GM18511 (cell line): Measurements from ENCODE around the gene RWDD4.
A peak's percentile ranks its signal among the peaks of the same experiment; 100 is the strongest.

Source experiments
- ATAC-seq: cut with Tn5 transposase; IDR thresholded peaks from one replicate; pipeline ENCODE4 v1.9.1; 2021; ENCODE audit warnings: mild to moderate bottlenecking, moderate library complexity; ENCODE audit not compliant: unreplicated experiment

The RWDD4 gene

GRCh38 chr4:183659029-183659871 is at the start of gene RWDD4, which contains the start of gene TRAPPC11:
Gene RWDD4, minus strand, starts transcription at chr4:183659185. Its CDS starts 233 bp downstream, at chr4:183658952.
Gene TRAPPC11, plus strand, starts transcription at chr4:183659293. Its CDS starts 4,575 bp downstream, at chr4:183663868.
- peak; percentile 99 for ATAC-seq

DNA sequence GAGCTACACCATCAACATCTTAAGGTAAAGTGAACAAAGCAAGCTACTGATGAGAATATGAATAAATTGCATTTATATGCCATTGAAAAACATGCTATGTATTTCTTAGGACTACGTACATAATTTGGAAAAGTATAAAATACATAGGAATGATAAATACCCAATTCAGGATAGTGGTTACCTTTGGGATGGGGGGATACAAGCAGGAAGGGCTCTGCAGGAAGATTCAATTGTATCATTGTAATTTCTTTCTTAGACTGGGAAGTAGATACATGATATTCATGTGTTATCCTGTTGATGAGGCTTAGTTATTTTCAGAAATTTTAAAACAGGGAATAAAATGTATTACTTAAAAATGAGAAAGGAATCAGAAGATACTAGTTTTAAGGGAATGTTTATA is 43.5 kb upstream of the RWDD4 start:
- ATAC-seq, result no peak

DNA sequence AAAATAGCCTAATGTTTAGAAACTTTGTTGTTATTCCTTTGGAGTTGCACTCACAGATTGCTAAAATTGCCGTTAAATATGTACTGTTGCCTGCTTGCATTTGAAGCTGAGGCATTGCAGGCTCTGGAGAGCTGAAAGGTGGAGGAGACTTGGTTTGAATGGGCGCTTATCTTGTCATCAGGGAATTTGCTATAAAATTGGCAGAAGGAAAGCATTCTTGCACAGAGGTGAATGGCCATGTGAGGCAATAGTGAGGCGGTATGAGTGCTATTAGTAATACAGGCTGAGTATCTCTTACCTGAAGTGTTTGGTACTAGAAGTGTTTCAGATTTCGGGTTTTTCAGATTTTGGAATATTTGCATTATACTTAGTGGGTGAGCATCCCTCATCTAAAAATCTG is 41.4 kb upstream of the RWDD4 start:
- ATAC-seq, result no peak

DNA sequence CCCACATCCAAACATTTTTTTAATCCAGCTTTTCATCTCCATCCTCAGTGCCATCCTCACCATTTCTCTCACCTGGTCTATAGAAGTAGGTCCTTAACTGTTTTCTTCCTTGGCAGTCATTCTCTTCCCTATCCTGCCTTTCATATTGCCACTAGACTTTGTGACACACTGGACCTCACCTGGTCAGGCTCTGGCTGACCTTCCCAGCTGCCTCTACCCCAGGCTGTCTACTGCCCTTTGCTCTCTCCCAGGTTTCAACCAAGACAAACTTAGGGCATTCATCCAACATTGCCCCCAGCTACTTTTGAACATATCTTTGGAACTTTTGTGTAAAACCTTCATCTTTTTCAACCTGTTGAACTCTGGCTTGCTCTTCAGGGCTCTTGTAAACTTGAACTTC is 39.9 kb upstream of the RWDD4 start:
- ATAC-seq, result no peak

DNA sequence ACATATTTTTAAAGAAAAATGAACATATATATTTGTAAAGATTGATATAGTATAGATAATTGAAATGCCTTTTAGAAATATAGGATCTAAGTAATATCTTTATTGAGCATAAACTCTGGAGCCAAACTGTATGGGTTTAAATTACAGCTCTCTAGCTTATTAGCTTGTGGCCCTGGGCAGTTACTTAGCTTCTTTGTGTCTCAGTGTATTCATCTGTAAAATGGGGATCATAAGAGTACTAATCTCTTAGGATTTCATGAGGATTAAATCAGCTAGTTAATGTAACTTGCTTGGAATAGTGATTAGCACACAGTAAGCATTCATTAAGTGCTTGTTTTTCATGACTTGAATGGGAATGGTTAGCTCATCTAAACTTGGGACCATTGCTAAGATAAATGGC is 32.9 kb upstream of the RWDD4 start:
- ATAC-seq, result no peak

DNA sequence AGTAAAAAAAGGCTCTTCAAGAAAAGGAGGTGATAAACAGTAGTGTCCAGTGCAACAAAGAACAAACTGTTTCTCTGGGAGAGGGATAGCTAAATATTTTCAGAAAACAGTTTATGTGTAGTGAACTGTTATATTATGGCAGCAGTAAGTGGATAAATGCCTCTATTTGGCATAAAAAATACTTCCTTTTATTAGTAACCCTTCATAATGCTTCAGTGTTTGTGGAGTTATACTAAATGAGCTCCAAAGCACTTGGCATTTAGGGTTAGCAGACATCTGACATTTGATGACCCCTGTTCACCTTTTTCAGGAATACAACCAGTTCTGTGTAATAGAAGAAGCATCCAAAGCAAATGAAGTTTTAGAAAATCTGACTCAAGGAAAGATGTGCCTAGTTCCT is 32.0 kb upstream of the RWDD4 start:
- no peak for ATAC-seq

DNA sequence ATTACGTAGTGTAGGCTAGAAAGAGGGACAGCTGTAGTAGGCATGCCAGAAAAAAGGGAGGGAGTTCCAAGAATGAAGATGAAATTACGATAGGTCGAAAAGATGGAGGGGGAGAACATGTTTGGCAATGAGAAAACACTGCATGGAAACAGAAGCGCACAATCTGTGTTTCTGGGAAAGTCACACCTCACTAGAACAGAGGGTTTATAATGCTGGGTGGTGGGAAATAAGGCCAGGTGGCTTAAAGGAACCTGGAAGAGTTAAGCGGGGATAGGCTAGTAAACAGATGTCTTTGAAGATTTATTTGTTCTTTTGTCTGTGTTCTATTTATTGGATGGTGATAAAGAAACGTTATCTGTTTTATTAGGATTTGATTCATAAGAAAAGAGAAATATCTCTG is 29.2 kb upstream of the RWDD4 start:
- ATAC-seq, result no peak

DNA sequence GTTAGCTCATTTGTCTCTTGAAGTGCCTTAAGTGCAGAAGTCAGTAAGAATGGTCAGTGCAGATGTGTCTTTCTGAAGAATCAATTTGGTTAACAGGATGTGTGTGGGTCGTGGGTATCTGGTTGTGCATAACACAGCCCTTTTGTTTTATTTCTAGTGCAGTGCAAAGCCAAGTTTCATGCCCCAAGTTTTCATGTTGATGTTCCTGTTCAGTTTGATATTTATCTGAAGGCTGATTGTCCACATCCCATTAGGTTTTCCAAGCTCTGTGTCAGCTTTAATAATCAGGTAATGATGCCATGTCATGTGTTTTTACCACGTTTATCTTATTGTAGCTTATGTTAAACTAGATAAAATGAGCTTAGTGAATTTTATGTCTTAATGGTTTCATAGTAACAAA is 27.5 kb upstream of the RWDD4 start:
- no peak for ATAC-seq

DNA sequence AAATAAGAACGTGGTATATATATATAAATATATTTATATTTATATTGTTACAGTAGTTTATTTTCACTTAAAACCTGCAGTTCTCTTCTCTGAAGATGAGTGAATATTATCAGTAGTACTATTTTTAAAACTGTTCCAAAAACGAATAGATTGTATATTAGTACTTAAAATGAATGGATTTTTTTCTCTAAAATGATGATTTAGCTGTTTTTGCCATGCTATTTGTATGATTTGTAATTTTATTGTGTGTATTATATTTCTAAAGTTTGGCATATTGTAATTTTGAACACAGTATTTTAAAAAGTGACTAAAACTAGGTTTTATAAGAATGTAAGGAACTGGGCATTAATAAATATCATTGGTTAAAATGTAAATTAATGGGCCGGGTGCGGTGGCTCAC is 22.1 kb upstream of the RWDD4 start:
- no peak for ATAC-seq

DNA sequence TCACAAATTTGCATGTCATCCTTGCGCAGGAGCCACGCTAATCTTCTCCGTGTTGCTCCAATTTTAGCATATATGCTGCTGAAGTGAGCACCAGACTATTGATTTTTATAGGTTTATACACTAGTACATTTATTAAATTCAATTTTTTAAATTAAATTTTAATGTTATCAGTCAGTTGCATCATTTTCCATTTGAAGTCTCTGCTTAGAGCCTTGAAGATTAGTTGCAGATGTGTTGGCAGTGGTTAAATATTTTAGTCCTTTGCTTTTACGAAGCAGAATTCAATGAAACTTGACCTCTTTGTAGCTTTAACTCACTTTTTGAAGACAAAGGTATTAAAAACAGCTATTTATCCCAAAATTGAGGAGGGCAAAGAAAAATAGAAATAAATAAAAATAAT is 16.6 kb upstream of the RWDD4 start:
- no peak for ATAC-seq

GRCh38 chr4:183674153-183674552 is 15.2 kb upstream of the RWDD4 start:
- ATAC-seq, result no peak

DNA sequence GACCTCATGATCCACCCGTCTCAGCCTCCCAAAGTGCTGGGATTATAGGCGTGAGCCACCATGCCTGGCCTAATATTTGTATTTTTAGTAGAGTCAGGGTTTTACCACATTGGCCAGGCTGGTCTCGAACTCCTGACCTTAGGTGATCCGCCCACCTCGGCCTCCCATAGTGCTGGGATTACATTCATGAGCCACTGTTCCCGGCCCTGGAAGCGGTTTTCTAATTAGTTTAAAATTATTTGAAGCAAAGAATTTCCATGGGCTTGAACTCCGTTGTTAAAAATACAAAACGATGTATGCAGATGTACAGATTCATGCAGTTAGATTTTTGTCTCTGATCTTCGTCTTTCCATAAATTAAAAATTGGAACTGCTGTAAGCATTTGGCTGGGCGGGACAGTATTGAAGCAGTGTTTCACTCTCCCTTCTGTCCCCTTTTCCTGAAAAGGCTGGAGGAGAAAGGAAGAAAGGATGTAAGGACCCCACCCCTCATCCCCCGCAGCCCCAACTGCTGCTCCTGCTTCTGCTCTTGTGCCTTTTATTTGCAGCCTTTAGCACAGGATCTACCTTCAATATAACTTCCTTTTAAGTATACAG is 12.1 kb upstream of the RWDD4 start:
- ATAC-seq, result no peak

GRCh38 chr4:183670251-183670650 is 11.3 kb upstream of the RWDD4 start:
- ATAC-seq, result no peak

DNA sequence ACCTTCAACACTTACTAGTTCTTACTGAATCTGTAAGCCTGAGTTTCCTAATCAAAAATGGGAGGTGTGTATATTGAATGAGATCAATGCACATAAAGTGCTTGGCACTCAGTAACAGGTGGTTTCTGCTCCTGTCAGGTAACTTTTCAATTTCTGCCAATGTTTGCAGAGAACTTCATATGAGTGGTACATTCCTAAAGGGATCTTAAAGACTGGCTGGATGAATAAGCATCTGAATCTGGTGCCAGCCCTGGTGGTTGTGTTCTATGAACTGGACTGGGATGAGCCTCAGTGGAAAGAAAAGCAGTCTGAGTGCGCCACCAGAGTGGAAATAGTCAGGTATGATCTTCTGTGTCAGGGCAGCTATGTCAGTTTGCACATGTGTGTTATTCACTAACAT is 7.1 kb upstream of the RWDD4 start:
- ATAC-seq, result no peak

- ATAC-seq, result no peak
Measured at GRCh38 chr4:183659872-183660242, 872 bp upstream of the RWDD4 start.

DNA sequence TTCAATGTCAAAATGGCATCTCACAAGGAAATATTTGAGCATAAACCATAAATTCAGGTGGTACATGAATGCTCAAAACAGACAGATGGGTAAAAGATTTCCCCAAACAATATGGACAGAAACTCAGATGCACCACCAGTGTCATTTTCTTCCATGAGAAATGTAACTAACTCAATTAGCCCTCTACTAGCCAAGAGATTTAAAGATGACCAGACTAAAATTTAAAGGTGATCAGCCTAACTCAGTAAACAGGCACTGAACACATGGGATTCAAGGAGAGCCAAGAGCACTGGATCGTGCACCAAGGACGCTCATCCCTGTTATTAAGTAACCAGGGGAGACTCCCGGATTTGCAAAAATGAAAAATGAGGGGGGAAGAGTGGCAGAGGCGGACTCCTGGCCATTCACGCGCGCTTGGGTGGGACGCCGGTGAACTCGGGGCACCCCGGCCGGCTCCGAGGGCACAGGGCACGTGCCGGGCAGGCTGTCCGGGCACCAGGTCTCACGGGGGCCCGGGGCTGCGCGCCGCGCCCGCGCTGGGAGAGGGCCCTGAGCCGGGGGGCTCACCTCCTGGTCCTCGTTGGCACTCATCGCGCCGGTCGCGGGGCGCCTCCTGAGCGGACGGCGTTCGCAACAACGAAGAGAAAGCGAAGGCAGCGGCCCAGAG is 490 bp downstream of the RWDD4 start:
- peak; percentile 38 for ATAC-seq

GRCh38 chr4:183657564-183657963 is 1.4 kb downstream of the RWDD4 start:
- no peak for ATAC-seq

- ATAC-seq, result no peak
Measured at GRCh38 chr4:183645326-183645725, 13.7 kb downstream of the RWDD4 start.

GRCh38 chr4:183639291-183639690 is 19.7 kb downstream of the RWDD4 start:
- ATAC-seq, result no peak

DNA sequence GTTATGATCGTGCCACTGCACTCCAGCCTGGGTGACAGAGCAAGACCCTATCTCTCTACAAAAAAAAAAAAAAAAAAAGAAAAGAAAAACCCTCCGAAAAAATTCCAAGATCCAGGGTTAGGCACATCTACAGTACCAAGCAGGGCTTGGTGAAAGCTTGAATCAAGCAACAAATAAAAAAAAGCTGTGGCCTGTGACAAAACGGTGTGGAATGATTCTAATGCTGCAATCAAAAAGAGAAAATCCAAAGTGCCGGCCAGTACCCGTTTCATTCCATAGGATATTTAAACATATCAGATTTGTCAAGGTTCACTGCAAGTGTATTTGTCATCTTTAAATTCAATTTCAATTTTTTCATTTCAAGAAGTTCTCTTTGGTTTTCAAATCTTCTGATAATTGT is 20.5 kb downstream of the RWDD4 start:
- no peak for ATAC-seq

DNA sequence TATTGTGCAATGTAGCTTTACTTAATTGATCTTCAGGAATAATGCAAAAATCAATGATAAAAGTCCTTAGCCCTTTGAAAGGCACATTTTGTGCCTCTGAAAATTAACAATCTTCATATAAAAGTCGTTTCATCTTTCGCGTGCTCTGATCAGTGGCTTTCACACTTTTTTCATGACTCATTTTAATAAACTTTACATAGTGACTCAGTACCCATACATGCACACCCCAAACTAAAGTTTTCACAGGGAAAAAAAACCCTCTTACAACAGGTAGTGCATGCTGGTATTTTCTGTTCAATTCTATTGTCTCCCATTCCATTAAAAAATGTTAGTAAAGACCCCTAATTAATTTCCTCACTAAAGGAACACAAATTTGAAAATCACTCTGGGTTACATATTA is 21.5 kb downstream of the RWDD4 start:
- ATAC-seq, result no peak

GRCh38 chr4:183636923-183637322 is 22.1 kb downstream of the RWDD4 start:
- no peak for ATAC-seq
